Sigmoid colon (tissue), 4 donors: ENCODE measurements around the gene ZAR1L.

Source experiments
- CTCF ChIP-seq, 4 experiments: fragments of 450-650 bp in 3 of 4; fragments of 200-600 bp in 1 of 4; IDR thresholded peaks; one replicate each; pipeline ENCODE4 v1.5.1; 2016 to 2019; ENCODE audit warnings: antibody characterized with exemption in 4 of 4, mild to moderate bottlenecking in 3 of 4, moderate library complexity in 2 of 4
- POLR2A ChIP-seq, 2 donors: fragments of 450-650 bp; IDR thresholded peaks; one replicate each; pipeline ENCODE4 v1.6.1; 2016; ENCODE audit warnings: antibody characterized with exemption in 2 of 2, mild to moderate bottlenecking in 2 of 2, moderate library complexity in 2 of 2
- POLR2AphosphoS5 ChIP-seq, 4 donors: sonication (generic); formaldehyde crosslinking; IDR thresholded peaks; one replicate each; pipeline ENCODE4 v1.6.1; 2017; ENCODE audit warnings: antibody characterized with exemption in 4 of 4

- no peak for TF ChIP-seq CTCF (IDR thresholded peaks at IDR 0.05)
- no peak for TF ChIP-seq POLR2A (IDR thresholded peaks at IDR 0.05)
- no peak for TF ChIP-seq POLR2AphosphoS5 (IDR thresholded peaks at IDR 0.05)
Observed at GRCh38 chr13:32282096-32282711, 33.0 kb downstream of the ZAR1L start.
